ENCODE data around the gene RAMACL. TPM values are rescaled to one million over a fixed set of nuclear protein-coding genes. Genes with fewer than 3 reads are reported as not detected.

The RAMACL gene
- total RNA-seq, 1 donor from 2014 or later: 0.12 TPM

DNA sequence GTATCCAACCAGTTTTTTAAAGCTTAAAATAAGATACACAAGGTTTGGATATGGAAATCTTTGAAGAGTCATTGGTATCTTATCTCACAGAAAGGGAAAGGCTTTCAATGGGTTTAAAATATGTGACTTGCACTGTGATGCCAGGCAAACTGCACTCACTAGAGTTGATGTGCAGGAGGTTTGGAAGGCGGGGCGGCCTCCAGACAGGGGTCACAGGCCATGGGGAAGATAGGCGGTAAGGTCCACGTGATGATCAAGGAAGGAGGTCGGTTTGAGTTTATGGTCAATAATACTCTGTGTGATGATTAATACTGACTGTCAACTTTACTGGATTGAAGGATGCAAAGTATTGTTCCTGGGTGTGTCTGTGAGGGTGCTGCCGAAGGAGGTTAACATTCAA lies 9.5 kb upstream of the RAMACL start:
- TF ChIP-seq, protein P1, sequence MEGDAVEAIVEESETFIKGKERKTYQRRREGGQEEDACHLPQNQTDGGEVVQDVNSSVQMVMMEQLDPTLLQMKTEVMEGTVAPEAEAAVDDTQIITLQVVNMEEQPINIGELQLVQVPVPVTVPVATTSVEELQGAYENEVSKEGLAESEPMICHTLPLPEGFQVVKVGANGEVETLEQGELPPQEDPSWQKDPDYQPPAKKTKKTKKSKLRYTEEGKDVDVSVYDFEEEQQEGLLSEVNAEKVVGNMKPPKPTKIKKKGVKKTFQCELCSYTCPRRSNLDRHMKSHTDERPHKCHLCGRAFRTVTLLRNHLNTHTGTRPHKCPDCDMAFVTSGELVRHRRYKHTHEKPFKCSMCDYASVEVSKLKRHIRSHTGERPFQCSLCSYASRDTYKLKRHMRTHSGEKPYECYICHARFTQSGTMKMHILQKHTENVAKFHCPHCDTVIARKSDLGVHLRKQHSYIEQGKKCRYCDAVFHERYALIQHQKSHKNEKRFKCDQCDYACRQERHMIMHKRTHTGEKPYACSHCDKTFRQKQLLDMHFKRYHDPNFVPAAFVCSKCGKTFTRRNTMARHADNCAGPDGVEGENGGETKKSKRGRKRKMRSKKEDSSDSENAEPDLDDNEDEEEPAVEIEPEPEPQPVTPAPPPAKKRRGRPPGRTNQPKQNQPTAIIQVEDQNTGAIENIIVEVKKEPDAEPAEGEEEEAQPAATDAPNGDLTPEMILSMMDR (conservative IDR thresholded peaks at IDR 0.05; ENCODE audit: low read depth, low read length): no peak
- no peak overlapping the region for H3K4me3 ChIP-seq (ENCODE audit: low read depth, low read length)
- no peak for DNase-seq (ENCODE audit: low read depth)

DNA sequence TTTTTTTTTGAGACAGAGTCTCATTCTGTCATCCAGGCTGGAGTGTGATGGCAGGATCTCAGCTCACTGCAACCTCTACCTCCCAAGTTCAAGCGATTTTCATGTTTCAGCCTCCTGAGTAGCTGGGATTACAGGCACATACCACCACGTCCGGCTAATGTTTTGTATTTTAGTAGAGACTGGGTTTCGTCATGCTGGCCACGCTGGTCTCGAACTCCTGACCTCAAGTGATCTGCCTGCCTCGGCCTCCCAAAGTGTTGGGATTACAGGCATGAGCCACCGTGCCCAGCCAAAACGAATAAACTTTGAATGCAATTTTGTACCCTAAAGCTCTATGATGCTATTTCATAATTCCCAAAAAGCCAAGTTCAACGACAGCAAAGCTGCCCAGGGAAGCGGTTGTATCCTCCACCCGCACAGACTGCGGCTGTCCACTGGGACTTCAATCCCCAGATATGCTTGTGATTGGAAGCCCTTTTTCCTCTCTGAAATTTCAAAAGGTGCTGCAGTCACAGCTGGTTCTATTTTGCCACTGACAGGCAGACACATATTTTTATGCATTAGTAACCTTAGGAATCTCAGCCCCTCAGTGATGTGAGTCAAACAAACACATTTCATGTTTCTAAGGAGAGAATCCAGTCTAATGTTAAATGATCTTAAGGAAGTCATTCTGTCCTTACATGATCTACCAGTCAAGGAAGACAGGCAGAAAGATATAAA lies 8.7 kb upstream of the RAMACL start:
- H3K4me3 ChIP-seq (ENCODE audit: low read depth, low read length): no peak overlapping the region
- TF ChIP-seq, protein P1 (conservative IDR thresholded peaks at IDR 0.05; ENCODE audit: low read depth, low read length): no peak
- peak; percentile 60 for DNase-seq (ENCODE audit: low read depth)

DNA sequence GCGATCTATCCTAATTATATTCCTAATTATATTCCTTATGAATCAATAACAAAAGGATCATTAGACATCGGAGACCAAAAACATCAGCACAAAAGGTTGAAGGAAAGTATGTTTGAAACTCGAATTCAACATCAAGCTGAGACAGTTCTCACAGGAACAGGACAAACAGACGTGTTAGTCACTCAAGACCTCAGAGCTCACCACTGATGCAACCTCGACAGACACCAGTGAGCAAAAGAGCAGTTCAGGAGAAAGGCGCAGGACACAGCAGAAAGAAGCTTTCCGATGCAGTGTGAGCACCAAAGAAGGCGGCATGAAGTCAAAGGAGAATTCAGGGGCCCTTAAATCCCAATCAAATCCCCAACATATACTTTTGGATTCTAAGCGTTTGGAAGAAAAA lies 6.3 kb upstream of the RAMACL start:
- no peak overlapping the region for H3K4me3 ChIP-seq (ENCODE audit: low read depth, low read length)
- no peak for DNase-seq (ENCODE audit: low read depth)
- TF ChIP-seq, protein P1 (conservative IDR thresholded peaks at IDR 0.05; ENCODE audit: low read depth, low read length): no peak

DNA sequence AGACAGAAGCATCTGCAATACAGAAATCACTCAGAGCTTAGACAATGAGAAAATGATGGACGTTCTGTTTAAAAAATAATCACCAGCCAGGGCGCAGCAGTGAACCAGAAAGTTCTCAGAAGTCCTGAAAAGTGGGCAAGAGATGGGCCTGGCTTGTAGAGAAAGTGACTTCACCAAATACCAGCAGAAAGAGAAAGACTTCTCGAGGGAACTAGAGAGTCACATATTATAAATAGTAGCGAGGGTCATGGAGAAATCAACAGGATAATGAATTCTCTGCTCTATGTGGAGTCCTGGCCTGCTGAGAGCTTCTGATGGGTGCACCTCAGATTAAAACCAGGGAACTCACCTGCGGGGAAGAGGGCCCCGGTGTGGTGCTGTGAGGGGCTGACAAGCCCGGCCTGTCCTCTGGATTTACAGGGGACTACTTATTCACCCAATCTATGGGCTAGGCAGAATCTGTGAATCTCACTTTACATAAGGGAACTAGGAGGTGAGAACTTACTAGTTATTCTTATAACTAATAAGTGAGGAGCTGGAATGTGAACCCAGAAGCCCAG lies 5.6 kb upstream of the RAMACL start:
- H3K4me3 ChIP-seq (ENCODE audit: low read depth, low read length): no peak overlapping the region
- no peak for DNase-seq (ENCODE audit: low read depth)
- TF ChIP-seq, protein P1 (conservative IDR thresholded peaks at IDR 0.05; ENCODE audit: low read depth, low read length): no peak

DNA sequence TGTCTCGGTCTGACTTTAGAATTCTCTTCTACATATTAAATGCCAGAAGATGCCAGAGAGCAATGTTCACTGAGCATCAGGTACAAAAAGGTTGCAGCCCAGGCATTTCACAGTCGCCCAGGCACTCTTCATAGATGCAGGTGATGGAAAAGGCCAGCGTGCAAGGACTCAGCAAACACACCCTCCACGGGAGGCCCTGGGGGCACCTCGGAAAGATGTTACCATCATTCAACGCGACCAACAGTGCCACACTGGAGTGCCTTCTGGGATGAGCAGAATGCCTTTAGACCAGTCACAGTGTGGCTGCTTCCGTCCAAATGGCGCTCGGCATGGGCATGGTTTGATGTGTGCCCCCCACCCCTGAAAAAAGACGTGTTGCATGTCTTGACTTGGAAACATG lies 4.5 kb upstream of the RAMACL start:
- H3K4me3 ChIP-seq (ENCODE audit: low read depth, low read length): no peak overlapping the region
- TF ChIP-seq, protein P1 (conservative IDR thresholded peaks at IDR 0.05; ENCODE audit: low read depth, low read length): no peak
- DNase-seq (ENCODE audit: low read depth): no peak

DNA sequence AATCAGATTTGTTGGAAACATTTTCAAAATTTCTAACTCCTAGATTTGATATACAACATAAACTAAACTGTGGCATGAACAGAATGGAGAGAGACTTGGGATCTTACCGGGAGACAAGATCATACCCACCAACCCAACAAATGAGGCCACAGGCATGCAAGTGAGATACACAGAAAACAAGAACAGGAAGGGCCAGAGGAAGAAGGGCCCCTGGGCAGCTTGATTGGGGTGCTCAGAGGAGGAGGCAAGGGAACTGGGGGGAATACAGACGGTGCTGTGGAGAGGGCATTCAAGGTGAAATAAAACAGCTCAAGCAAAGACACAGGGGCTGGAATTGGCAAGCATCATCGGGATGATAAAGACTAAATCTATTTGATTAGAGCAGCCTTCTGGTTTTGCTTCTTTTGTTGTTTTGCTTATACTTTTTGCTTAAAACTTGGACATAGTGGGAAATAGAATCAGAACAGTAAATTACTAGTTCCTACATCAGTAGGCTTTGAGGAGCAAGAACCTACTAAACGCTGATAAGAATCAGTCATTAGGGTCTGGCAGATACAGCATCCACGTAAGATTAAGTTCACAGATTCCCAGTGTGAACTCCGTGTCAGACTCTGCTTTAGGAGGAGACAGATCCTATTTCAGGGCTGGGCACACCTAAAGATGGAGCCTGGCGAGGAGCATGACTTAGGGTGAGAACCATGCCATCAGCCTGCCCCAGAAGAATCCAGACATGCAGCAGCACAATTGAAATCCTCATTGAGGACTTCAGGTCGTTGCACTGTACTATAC lies 3.5 kb upstream of the RAMACL start:
- H3K4me3 ChIP-seq (ENCODE audit: low read depth, low read length): no peak overlapping the region
- no peak for DNase-seq (ENCODE audit: low read depth)
- TF ChIP-seq, protein P1 (conservative IDR thresholded peaks at IDR 0.05; ENCODE audit: low read depth, low read length): no peak

Data from epithelial cell of proximal tubule (primary cell).